ENCODE results near the gene KRT26.

Gene KRT26

GRCh38 chr17:40801157-40801556 lies 29.2 kb upstream of the KRT26 start:
- TF ChIP-seq, protein P1, sequence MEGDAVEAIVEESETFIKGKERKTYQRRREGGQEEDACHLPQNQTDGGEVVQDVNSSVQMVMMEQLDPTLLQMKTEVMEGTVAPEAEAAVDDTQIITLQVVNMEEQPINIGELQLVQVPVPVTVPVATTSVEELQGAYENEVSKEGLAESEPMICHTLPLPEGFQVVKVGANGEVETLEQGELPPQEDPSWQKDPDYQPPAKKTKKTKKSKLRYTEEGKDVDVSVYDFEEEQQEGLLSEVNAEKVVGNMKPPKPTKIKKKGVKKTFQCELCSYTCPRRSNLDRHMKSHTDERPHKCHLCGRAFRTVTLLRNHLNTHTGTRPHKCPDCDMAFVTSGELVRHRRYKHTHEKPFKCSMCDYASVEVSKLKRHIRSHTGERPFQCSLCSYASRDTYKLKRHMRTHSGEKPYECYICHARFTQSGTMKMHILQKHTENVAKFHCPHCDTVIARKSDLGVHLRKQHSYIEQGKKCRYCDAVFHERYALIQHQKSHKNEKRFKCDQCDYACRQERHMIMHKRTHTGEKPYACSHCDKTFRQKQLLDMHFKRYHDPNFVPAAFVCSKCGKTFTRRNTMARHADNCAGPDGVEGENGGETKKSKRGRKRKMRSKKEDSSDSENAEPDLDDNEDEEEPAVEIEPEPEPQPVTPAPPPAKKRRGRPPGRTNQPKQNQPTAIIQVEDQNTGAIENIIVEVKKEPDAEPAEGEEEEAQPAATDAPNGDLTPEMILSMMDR (IDR thresholded peaks at IDR 0.05) = no peak

- TF ChIP-seq, protein P1 (IDR thresholded peaks at IDR 0.05) = no peak
Observed at GRCh38 chr17:40800381-40800780, 28.4 kb upstream of the KRT26 start.

DNA sequence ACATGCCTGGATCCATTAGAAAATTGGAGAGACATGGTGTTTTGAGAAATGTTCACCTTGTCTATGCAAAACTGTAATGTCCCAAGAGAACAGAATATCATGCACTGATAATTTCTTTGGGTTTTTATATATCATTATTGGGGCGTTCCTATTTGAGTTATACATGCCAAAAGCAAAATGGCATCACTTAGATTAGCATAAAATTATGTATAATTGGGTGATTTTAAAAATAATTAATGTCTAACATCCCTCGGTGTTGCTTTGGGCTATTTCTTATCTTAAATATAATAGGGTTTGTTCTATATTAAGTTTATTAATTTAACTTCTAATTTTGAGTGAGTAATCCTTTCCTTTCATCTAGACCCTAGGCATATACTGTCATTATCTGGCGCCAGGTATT lies 27.9 kb upstream of the KRT26 start, which contains the start of gene KRT28:
Gene KRT28, minus strand, starts transcription at position 101 of the 400 bp plus-strand sequence. Its CDS starts 66 bp downstream, at position 35.
- TF ChIP-seq, protein P1 (IDR thresholded peaks at IDR 0.05) = no peak

GRCh38 chr17:40796846-40797245 lies 24.8 kb upstream of the KRT26 start:
- TF ChIP-seq, protein P1 (IDR thresholded peaks at IDR 0.05) = no peak

- TF ChIP-seq, protein P1 (IDR thresholded peaks at IDR 0.05) = no peak
Observed at GRCh38 chr17:40795019-40795667, 23.1 kb upstream of the KRT26 start.

DNA sequence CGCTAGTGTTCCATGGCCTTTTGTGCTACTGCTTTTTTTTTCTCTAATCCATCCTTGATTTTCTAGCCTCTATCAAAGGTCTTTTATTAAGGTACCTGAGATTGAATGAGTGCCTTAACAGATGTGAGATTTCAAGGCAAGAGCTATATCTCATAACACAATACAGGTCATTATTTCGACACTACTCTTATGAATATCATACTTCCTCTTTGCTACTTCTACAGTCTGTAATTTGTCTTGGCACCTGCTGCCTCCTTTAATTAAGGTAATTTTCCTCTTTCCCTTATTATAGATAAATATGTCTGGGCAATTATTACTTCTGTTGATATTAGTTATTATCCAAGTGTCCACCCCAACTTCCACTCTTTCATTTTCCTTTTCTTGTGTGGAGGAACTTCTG lies 22.5 kb upstream of the KRT26 start:
- TF ChIP-seq, protein P1 (IDR thresholded peaks at IDR 0.05) = no peak

DNA sequence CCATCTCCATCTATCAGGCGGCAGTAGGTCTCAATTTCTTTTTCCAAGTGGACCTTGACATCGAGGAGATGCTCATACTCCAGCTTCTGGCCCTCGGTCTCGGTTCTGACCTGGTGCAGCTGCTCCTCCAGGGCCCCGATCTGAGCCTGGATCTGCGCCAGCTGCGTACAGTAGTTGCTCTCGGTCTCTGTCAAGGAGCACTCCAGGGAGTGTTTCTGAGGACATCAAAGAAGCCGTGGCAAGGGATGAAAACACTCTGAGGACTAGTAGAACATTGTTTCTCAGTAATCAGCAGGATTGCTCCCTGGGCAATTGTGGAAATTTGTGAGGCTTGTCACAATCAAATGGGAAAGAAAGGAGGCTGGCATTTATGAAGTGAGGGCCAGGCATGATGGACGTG lies 21.8 kb upstream of the KRT26 start:
- TF ChIP-seq, protein P1 (IDR thresholded peaks at IDR 0.05) = no peak

Data from LNCAP (cell line).